Nephron (organoid): ENCODE data around the gene STON1.

Experiments
- H3K27ac Mint-ChIP-seq, 3 experiments: 2 replicates each; pipeline ENCODE4 v1.8.0; 2020; ENCODE audit warnings: mixed read lengths in 3 of 3, mild to moderate bottlenecking in 2 of 3, moderate library complexity in 1 of 3
- H3K27me3 Mint-ChIP-seq: 2 replicates; pipeline ENCODE4 v1.8.0; 2021; ENCODE audit warnings: low read depth, mild to moderate bottlenecking, moderate library complexity, mixed read lengths
- H3K36me3 Mint-ChIP-seq: 2 replicates; pipeline ENCODE4 v1.8.0; 2020; ENCODE audit warnings: low read depth, mixed read lengths
- H3K4me1 Mint-ChIP-seq: 2 replicates; pipeline ENCODE4 v1.8.0; 2020; ENCODE audit warnings: mixed read lengths
- H3K4me3 Mint-ChIP-seq, 3 experiments: 2 replicates each; pipeline ENCODE4 v1.8.0; 2020; ENCODE audit warnings: mild to moderate bottlenecking in 3 of 3, mixed read lengths in 3 of 3, moderate library complexity in 2 of 3
- H3K9me3 Mint-ChIP-seq: 2 replicates; pipeline ENCODE4 v1.8.0; 2020; ENCODE audit warnings: mixed read lengths
- CTCF ChIP-seq, 3 experiments: fragments of 200-600 bp; sonication (generic); IDR thresholded peaks; one replicate each; pipeline ENCODE4 v1.5.0; 2021; ENCODE audit warnings: antibody characterized with exemption in 3 of 3; ENCODE audit not compliant: unreplicated experiment in 3 of 3

STON1 gene

DNA sequence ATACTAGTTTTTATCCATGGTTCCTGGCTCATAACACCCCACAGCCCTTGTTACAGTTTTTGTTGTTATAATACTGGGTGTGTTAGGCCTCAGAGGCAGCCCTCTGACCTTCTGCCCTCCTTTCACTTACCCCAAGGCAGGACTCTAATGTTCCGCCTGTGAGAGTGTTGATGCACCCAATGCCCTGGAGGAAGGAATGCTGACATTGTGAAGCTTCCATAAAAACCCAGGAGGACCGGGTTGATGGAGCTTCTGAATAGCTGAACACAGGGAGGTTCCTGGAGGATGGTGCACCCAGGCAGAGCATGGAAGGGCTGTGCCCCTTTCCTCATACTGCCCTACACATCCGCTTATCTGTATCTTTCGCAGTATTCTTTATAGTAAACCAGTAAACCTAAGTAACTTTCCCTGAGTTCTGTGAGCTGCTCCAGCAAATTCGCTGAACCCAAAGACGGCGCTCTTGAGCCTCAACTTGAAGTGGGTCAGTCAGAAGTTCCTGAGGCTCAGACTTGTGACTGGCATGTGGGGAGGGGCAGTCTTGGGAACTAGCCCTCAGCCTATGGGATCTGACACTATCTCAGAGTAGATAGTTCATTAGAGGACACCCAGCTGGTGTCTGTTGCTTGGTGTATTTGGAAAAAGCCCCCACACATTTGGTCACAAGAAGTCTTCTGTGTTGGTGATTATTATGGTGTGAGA is 10.4 kb downstream of the STON1 start:
- H3K4me3 Mint-ChIP-seq, result no peak overlapping the region
- H3K27ac Mint-ChIP-seq, result no peak overlapping the region
- peaks cover 4% of the 10 kb centered on the region for H3K9me3 Mint-ChIP-seq
- peaks cover 22% of the 10 kb centered on the region for H3K36me3 Mint-ChIP-seq
- TF ChIP-seq CTCF (IDR thresholded peaks at IDR 0.05; ENCODE audit: unreplicated experiment in 3 of 3), result no peak
- H3K27me3 Mint-ChIP-seq, result no peaks in the 10 kb centered on the region
- peaks cover 4% of the 10 kb centered on the region for H3K4me1 Mint-ChIP-seq

DNA sequence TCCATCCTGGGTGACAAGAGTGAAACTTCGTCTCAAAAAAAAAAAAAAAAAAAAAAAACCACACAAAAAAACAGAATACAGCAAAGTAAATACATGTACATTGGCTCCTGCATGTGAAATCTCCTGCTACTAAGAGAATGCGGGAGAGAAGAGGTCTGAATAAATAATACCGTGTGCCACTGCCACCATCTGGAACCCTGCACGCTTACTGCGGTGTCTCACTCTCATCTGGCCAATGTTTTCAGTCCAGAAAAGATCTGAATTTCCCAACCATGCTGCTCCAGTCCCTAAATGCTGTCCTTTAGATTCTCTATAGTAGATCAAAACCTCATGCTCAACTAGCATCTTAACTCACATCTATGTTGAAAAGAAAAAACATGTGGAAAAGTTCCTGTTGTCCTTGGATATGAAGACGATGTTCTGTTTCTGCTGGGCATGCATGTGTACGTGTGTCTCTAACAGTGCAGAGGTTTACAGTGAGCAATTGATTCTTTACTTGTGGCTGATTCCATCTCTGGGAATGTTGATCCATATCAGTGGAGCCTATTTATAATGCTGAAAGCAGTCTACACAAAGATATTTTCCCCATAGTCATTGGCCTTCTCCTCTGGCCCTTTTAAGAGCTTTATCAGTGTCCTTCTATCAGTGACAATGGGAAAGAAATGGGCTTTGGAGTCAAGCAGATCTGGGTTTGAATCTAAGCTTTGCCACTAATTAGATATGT is 11.9 kb downstream of the STON1 start:
- Mint-ChIP-seq H3K4me1 (peaks cover 6% of the 10 kb centered on the region), H3K9me3 (peaks cover 4% of the 10 kb centered on the region), H3K4me3 (no peak overlapping the region), H3K27me3 (no peaks in the 10 kb centered on the region), H3K36me3 (peaks cover 22% of the 10 kb centered on the region), H3K27ac (no peak overlapping the region)
- TF ChIP-seq CTCF (IDR thresholded peaks at IDR 0.05; ENCODE audit: unreplicated experiment in 3 of 3), result no peak

- H3K4me3 Mint-ChIP-seq, result no peak overlapping the region
- peaks cover 6% of the 10 kb centered on the region for H3K4me1 Mint-ChIP-seq
- peaks cover 4% of the 10 kb centered on the region for H3K9me3 Mint-ChIP-seq
- no peak for TF ChIP-seq CTCF (IDR thresholded peaks at IDR 0.05; ENCODE audit: unreplicated experiment in 3 of 3)
- H3K36me3 Mint-ChIP-seq, result peaks cover 15% of the 10 kb centered on the region
- H3K27ac Mint-ChIP-seq, result peak overlapping the region in 1 of 3 experiments; percentile 50
- H3K27me3 Mint-ChIP-seq, result no peaks in the 10 kb centered on the region
Observed at GRCh38 chr2:48543895-48544294, 13.9 kb downstream of the STON1 start.

DNA sequence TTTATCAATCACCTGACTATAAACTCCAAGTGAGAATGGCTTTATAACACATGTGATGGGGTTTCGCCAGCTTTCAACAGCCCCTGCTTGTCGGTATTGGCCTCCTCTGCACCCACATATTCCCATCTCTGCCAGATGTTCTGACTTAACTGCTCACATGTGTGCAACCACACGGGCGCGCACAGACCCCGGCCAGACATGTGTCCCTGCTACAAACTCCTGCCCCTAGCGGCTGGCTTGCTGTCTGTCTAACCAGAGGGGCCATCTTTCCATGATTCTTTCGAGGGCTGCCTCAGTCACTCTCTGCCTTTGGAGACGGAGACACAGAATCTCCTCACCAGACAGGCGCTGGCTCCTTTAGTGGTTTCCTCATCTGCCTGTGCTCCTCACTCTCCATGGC is 15.3 kb downstream of the STON1 start:
- Mint-ChIP-seq H3K4me1 (peaks cover 6% of the 10 kb centered on the region), H3K27ac (peak overlapping the region in 1 of 3 experiments; percentile 2), H3K27me3 (no peaks in the 10 kb centered on the region), H3K9me3 (no peaks in the 10 kb centered on the region), H3K4me3 (no peak overlapping the region), H3K36me3 (peaks cover 9% of the 10 kb centered on the region)
- TF ChIP-seq CTCF (IDR thresholded peaks at IDR 0.05; ENCODE audit: unreplicated experiment in 3 of 3), result no peak

- H3K4me1 Mint-ChIP-seq, result peaks cover 6% of the 10 kb centered on the region
Observed at GRCh38 chr2:48548840-48549239, 18.9 kb downstream of the STON1 start.

More at GRCh38 chr2:48548840-48549239, 18.9 kb downstream of the STON1 start:
- TF ChIP-seq CTCF (IDR thresholded peaks at IDR 0.05; ENCODE audit: unreplicated experiment in 3 of 3), result no peak
- Mint-ChIP-seq H3K4me3 (no peak overlapping the region), H3K27ac (peak overlapping the region in 2 of 3 experiments; percentile 51 to 58), H3K36me3 (peaks cover 23% of the 10 kb centered on the region), H3K9me3 (peaks cover 4% of the 10 kb centered on the region), H3K27me3 (no peaks in the 10 kb centered on the region)
